Measurements from ENCODE around the gene ERI3. TPM values are rescaled to one million over a fixed set of nuclear protein-coding genes. Genes with fewer than 3 reads are reported as not detected.

ERI3 gene
- total RNA-seq, 1 donor from 2014 or later, result 39.3 TPM

GRCh38 chr1:44242746-44243145 is 112.3 kb downstream of the ERI3 start:
- TF ChIP-seq POLR2A (IDR thresholded peaks at IDR 0.05) (no peak), POLR2AphosphoS5 (IDR thresholded peaks at IDR 0.05; ENCODE audit: insufficient read depth in 1 of 2, low read depth in 1 of 2) (no peak), CTCF (IDR thresholded peaks at IDR 0.05) (no peak)
- intact Hi-C loops (cut with DNase I), result no loop called here
- no peak overlapping the region for H3K4me3 ChIP-seq
- H3K27me3 ChIP-seq, result no peaks in the 10 kb centered on the region
- peaks cover 0 to 5% of the 10 kb centered on the region in 2 donors for H3K36me3 ChIP-seq
- H3K9me3 ChIP-seq, result no peaks in the 10 kb centered on the region
- H3K27ac ChIP-seq, result no peak overlapping the region
- peaks cover 33% of the 10 kb centered on the region for H3K4me1 ChIP-seq
- no peak for DNase-seq (ENCODE audit: extremely low spot score in 2 of 2)

- TF ChIP-seq POLR2A (IDR thresholded peaks at IDR 0.05), result no peak
- TF ChIP-seq POLR2AphosphoS5 (IDR thresholded peaks at IDR 0.05; ENCODE audit: insufficient read depth in 1 of 2, low read depth in 1 of 2), result no peak
- no peak for TF ChIP-seq CTCF (IDR thresholded peaks at IDR 0.05)
- no peaks in the 10 kb centered on the region for H3K9me3 ChIP-seq
- H3K27ac ChIP-seq, result peak overlapping the region; percentile 86
- no peaks in the 10 kb centered on the region for H3K27me3 ChIP-seq
- intact Hi-C loops (cut with DNase I), result no loop called here
- H3K4me3 ChIP-seq, result no peak overlapping the region
- no peak for DNase-seq (ENCODE audit: extremely low spot score in 2 of 2)
- H3K36me3 ChIP-seq, result peaks cover 0 to 3% of the 10 kb centered on the region in 2 donors
- peaks cover 37% of the 10 kb centered on the region for H3K4me1 ChIP-seq
These were observed 114.0 kb downstream of the ERI3 start for GRCh38 chr1:44240802-44241671.

- peak in 1 of 2 donors; percentile 94 for DNase-seq (ENCODE audit: extremely low spot score in 2 of 2)
- no peak overlapping the region for H3K4me3 ChIP-seq
These were observed 115.1 kb downstream of the ERI3 start for GRCh38 chr1:44239961-44240371.

GRCh38 chr1:44239331-44239960 is 115.6 kb downstream of the ERI3 start:
- Histone ChIP-seq H3K4me3 (no peak overlapping the region), H3K36me3 (no peaks in the 10 kb centered on the region), H3K27ac (peak overlapping the region; percentile 86), H3K4me1 (peaks cover 37% of the 10 kb centered on the region), H3K9me3 (no peaks in the 10 kb centered on the region), H3K27me3 (no peaks in the 10 kb centered on the region)
- intact Hi-C loops (cut with DNase I), result no loop called here
- TF ChIP-seq CTCF (IDR thresholded peaks at IDR 0.05), result peak in 1 of 3 experiments; percentile 9
- TF ChIP-seq POLR2AphosphoS5 (IDR thresholded peaks at IDR 0.05; ENCODE audit: insufficient read depth in 1 of 2, low read depth in 1 of 2), result peak in 1 of 2 donors; percentile 4
- no peak for TF ChIP-seq POLR2A (IDR thresholded peaks at IDR 0.05)
- no peak for DNase-seq (ENCODE audit: extremely low spot score in 2 of 2)

More at GRCh38 chr1:44239961-44240371, 115.1 kb downstream of the ERI3 start:
- no peaks in the 10 kb centered on the region for H3K36me3 ChIP-seq
- no peaks in the 10 kb centered on the region for H3K9me3 ChIP-seq
- peak overlapping the region; percentile 86 for H3K27ac ChIP-seq
- no peaks in the 10 kb centered on the region for H3K27me3 ChIP-seq
- intact Hi-C loops (cut with DNase I), result no loop called here
- peaks cover 37% of the 10 kb centered on the region for H3K4me1 ChIP-seq
- TF ChIP-seq POLR2AphosphoS5 (IDR thresholded peaks at IDR 0.05; ENCODE audit: insufficient read depth in 1 of 2, low read depth in 1 of 2) (peak in 1 of 2 donors; percentile 78), POLR2A (IDR thresholded peaks at IDR 0.05) (no peak), CTCF (IDR thresholded peaks at IDR 0.05) (no peak)

Data from vagina (tissue), 2 donors.